AG09309 (cell line): ENCODE results near the gene MAN2A2.
A peak's percentile ranks its signal among the peaks of the same experiment; 100 is the strongest.
"Not testable (repeated sequence)": the region's sequence is repeated elsewhere in the genome, so short reads cannot be mapped to it uniquely, and the experiment has no call there.

Experiments used
- DNase-seq: peaks from one replicate; pipeline ENCODE4 v3.0.0-alpha.2; 2010; ENCODE audit warnings: low read depth
- H3K4me3 ChIP-seq: 2 replicates; pipeline ENCODE4 v1.5.1; 2011; ENCODE audit warnings: mild to moderate bottlenecking, low read depth, low read length, moderate library complexity; ENCODE audit not compliant: control insufficient read depth
- TF ChIP-seq, protein P1 (sequence below): IDR thresholded peaks from 2 replicates; pipeline ENCODE4 v1.5.1; 2011; ENCODE audit warnings: mild to moderate bottlenecking, low read depth, low read length, inconsistent platforms; ENCODE audit not compliant: insufficient read depth, control insufficient read depth; ENCODE audit errors: missing control alignments

MAN2A2 gene

DNA sequence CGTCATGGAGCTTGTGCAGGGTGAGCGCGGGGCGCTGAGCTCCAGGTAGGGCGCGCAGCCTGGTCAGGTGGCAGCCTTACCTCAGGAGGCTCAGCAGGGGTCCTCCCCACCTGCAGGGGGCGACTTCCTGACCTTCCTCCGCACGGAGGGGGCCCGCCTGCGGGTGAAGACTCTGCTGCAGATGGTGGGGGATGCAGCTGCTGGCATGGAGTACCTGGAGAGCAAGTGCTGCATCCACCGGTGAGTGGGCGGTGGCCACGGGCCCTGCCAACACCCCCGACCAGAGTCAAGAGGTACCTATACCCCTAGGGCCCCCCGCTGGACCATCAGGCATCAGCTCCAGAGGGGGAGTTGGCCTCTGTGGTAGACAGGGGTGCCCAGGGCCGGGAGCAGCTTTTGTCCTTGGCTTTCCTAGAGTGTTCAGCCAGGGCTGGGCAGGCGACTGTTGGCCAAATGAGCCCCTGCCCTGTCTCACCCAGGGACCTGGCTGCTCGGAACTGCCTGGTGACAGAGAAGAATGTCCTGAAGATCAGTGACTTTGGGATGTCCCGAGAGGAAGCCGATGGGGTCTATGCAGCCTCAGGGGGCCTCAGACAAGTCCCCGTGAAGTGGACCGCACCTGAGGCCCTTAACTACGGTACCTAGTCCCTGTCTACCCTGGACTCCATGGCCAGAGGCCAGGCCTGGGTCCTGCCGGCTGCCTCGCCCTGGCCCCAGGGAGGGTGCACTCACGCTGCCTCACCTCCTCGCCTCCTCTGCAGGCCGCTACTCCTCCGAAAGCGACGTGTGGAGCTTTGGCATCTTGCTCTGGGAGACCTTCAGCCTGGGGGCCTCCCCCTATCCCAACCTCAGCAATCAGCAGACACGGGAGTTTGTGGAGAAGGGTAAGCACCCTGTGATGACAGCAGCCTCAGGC lies 9.7 kb upstream of the MAN2A2 start:
- no peak overlapping the region for H3K4me3 ChIP-seq
- TF ChIP-seq, protein P1, sequence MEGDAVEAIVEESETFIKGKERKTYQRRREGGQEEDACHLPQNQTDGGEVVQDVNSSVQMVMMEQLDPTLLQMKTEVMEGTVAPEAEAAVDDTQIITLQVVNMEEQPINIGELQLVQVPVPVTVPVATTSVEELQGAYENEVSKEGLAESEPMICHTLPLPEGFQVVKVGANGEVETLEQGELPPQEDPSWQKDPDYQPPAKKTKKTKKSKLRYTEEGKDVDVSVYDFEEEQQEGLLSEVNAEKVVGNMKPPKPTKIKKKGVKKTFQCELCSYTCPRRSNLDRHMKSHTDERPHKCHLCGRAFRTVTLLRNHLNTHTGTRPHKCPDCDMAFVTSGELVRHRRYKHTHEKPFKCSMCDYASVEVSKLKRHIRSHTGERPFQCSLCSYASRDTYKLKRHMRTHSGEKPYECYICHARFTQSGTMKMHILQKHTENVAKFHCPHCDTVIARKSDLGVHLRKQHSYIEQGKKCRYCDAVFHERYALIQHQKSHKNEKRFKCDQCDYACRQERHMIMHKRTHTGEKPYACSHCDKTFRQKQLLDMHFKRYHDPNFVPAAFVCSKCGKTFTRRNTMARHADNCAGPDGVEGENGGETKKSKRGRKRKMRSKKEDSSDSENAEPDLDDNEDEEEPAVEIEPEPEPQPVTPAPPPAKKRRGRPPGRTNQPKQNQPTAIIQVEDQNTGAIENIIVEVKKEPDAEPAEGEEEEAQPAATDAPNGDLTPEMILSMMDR: no peak
- no peak for DNase-seq

DNA sequence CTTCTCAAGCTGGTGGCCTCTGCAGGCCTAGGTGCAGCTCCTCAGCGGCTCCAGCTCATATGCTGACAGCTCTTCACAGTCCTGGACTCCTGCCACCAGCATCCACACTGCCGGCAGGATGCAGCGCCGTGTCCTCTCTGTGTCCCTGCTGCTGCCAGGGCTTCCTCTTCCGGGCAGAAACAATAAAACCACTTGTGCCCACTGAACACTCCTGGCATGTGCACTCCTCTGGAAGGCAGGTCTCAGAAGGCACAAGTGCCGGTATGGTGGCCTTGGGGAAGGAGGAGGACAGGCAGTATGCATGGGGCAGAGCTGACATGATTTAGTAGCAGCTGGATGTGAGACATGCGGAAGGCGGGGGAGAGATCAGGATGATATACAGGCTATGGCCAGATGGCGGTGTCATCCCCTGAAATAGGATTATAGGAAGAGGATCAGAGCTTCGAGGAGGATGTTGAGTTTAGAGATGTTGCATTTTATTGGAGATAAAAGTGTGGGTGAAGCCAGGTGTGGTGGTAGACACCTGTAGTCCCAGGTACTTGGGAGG lies 7.5 kb upstream of the MAN2A2 start:
- TF ChIP-seq, protein P1: peak; percentile 9
- no peak for DNase-seq
- H3K4me3 ChIP-seq: no peak overlapping the region

DNA sequence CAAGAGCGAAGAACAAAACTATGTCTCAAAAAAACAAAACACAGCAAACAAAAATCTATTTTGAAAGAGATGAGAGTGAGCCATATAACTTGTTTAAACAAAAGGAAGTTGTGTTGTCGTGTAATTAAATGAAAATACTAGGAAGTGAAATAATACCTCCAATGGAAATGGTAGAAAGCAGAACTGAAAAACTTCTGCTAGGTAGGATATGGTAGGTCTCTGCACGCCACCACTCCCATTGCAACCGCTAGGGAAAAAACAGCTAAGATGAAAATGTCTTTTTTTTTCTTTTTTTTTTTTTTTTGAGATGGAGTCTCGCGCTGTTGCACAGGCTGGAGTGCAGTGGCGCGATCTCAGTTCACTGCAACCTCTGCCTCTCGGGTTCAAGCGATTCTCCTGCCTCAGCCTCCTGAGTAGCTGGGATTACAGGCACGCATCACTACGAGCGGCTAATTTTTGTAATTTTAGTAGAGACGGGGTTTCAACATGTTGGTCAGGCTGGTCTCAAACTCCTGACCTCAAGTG lies 5.9 kb upstream of the MAN2A2 start:
- not testable (repeated sequence) for DNase-seq, H3K4me3 ChIP-seq

DNA sequence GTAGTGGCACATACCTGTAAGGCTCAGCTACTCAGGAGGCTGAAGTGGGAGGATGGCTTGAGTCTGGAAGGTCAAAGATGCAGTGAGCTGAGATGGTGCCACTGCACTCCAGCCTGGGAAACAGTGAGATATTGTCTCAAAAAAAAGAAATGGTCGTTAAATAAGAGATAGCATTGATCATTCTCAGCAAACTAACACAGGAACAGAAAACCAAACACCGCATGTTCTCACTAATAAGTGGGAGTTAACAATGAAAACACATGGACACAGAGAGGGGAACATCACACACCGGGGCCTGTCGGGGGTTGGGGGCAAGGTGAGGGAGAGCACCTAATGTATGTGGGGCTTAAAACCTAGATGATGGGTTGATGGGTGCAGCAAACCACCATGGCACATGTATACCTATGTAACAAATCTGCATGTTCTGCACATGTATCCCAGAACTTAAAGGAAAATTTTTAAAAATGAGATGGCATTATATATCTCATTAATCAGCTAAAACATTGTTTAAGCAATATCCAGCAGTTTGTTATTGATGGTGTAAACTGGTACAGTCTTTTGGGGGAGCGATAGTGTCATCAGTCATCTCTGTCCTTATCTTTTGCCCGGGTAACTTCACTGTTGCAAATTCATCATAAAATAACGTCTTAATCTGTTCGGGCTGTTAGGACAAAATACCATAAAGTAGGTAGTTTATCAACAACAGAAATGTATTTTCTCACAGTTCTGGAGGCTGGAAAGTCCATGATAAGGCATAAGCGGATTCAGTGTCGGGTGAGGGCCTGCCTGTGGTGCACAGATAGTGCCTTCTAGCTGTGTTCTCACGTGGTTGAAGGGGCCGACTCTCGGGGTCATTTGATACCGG lies 1.7 kb upstream of the MAN2A2 start:
- no peak overlapping the region for H3K4me3 ChIP-seq
- no peak for DNase-seq
- TF ChIP-seq, protein P1: no peak

DNA sequence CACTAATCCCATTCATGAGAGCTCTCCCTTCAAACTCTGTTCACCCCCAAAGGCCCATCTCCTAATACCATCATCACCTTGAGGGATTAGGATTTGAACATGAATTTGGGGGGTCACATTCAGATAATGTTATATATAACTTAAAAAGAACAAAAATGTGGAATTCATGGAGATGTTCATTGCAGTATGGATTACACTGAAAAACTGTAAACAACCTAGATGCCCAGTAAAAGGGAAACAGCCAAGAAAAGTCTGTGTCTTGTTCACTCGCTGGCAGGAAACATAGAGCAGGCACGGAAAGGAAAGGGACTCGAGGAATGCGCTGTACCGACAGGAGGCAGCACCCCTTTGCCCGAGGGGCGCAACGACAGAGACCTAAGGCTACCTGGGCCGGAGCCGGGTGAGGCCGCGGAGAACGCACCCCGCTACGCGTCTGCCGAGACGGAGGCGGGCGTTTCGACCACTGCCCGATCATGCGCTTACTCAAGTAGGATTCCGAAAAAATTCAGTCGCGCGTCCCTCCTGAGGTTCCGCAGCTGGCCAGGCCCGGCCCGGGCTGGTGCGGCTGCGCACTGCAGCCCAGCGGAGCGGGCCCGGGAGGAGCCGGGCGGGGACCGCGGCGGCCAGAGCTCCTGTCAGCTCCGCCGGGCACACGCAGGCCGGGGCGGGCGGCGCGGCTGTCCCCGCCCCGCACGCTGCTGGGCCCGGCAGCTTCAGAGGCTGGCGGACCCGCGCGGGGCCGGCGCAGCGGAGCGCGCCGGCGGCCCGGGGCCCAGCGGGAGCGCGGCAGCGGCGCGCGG lies 862 bp upstream of the MAN2A2 start:
- TF ChIP-seq, protein P1: peak; percentile 86
- H3K4me3 ChIP-seq: peak overlapping the region; percentile 74
- DNase-seq: peak; percentile 23

DNA sequence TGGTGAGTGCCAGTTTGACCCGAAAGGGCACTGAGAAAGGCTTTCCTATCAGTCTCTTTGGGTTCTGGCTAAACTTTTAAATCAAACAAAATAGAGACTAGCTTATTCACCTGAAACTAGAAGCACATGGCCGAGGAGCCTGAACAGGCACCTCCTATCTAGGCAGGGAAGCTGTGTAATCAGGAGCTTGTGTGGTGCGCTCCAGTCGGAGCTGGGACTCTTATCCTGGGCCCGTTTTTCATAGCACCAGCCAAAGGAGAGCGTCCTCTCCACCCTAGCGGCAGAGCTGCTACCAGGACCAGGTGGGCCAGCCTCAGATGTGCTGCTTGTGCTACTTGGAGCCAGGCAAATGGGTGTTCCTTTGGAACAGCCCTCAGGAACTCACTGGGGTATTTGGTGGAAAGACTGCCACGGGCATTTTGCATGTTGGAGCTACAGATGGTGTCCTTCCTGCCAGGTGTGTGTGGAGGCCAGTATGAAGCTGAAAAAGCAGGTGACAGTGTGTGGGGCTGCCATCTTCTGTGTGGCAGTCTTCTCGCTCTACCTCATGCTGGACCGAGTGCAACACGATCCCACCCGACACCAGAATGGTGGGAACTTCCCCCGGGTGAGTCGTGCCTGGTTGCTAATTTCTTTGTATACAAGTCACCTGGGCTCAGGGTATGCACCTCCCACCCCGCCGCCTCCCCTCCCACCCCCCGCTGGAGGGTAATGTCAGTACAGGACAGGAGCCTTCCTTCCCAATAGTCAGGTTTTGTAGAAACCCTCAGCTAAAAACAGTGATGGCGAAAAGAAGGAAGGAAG lies 833 bp downstream of the MAN2A2 start:
- no peak for DNase-seq
- TF ChIP-seq, protein P1: no peak
- H3K4me3 ChIP-seq: peak overlapping the region; percentile 74; the same call in 1 of the 2 replicates
